HG02840 (cell line): ENCODE data around the gene MROH2A.
"Not testable (repeated sequence)": the region's sequence is repeated elsewhere in the genome, so short reads cannot be mapped to it uniquely, and the experiment has no call there.

Source experiments
- ATAC-seq: cut with Tn5 transposase; IDR thresholded peaks from one replicate; pipeline ENCODE4 v1.9.1; 2021; ENCODE audit warnings: mild to moderate bottlenecking, moderate library complexity, moderate number of reproducible peaks; ENCODE audit not compliant: unreplicated experiment, low FRiP score

Gene MROH2A, protein sequence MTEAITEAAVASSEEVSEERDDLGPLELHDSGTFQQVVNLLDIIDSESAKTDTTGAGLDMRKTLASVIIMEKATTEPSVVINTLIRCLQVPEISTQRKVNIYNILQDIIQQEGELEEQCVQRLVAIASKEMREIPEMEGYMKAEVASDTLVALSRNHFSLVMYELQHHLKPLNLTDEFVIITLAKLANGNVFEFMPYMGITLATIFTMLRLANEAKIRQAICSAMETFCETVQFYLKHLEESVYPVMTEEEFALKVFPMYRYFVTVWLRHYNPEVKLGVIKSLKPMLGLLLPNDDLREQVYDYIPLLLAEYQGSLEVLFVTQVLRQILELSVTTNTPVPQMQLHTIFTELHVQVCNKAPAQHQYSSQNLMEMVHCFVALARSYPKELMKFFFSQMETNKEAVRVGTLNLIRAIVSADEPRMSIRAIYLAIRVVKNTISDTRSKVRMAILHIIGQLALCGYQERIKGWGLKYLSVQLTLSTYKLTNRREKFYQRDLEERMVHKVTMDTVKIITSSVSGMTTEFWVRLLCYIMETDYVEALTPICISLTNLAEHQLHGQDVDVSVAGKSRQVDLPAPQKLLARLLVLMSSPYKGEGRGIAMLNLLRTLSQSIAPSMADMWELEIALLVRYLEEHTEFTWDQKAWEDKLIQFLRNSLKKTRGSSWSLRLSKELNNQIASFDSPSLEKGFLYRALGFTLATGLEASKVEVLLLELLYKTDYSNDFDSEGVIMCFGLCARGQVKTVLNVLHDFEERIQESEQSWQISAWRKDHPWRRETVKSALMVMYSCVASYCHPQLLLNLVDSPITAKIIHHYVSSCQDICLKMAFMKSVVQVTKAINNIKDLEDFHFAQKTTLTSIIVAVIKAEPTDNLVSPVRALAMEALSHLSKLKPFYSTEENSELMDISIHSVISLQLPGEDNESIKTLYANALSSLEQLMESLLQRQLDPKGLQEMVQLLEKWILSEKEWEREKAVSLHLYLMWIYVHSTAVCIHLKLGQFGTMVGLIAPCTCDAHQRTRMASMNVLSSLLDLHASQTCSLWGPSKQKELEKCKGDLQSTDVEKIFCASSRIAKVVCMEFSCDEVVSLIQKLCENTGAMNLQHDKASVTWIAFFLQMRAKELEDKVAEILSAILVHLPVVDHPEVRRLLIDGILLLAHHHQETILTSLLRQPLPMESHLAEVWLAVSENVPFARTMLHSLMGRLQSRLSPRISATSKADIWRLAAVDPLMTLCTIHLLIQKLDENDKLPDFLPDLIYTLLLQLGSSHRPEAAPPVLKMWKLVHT (N-terminal part only)

DNA sequence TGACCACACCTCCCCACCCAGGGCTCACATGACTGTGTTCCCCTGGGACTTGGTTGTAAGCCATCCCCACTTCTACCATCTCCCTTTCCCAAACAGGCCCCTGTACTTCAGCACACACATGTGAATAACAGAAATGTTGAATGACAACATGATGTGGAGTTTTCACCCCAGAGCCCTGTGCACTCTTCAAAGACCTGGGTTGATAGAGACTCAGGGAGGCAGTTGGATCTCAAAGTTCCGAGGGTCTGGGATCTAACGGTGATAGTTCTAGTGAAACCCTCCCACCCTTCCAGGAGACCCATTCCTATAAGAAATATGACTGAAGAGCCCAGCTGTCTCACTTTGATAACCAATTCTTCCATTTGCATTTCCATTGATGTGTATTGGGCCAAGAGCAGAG, at the start of gene MROH2A:
Gene MROH2A, plus strand, starts transcription at position 301 of the 400 bp plus-strand sequence. CDS start 1,029 bp downstream, outside the sequence.
- ATAC-seq, result no peak

DNA sequence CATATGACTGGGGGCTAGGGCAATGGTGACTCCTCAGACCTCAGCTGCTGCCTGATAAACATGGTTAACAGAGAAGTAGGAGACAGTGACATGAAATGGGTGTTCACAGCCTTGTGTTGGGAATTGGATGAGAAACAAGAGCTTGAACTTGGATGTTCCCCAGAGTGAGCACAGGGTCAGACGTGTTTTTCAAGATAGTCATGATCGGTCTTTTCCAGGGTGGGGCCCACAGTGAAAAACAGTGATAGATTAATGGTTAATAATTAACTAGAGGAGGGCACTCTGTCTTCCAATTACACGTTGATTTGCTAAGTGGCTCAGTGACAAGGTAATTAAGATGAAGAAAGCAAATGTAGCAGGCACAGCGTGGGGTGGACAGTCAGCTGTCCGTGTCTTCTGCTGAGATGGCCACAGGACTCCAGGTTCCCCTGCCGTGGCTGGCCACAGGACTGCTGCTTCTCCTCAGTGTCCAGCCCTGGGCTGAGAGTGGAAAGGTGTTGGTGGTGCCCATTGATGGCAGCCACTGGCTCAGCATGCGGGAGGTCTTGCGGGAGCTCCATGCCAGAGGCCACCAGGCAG, 49.3 kb upstream of the MROH2A start, which contains the start of gene UGT1A3:
Gene UGT1A3, plus strand, starts transcription at position 320 of the 579 bp plus-strand sequence. Its CDS starts 85 bp downstream, at position 405.
- ATAC-seq, result no peak

DNA sequence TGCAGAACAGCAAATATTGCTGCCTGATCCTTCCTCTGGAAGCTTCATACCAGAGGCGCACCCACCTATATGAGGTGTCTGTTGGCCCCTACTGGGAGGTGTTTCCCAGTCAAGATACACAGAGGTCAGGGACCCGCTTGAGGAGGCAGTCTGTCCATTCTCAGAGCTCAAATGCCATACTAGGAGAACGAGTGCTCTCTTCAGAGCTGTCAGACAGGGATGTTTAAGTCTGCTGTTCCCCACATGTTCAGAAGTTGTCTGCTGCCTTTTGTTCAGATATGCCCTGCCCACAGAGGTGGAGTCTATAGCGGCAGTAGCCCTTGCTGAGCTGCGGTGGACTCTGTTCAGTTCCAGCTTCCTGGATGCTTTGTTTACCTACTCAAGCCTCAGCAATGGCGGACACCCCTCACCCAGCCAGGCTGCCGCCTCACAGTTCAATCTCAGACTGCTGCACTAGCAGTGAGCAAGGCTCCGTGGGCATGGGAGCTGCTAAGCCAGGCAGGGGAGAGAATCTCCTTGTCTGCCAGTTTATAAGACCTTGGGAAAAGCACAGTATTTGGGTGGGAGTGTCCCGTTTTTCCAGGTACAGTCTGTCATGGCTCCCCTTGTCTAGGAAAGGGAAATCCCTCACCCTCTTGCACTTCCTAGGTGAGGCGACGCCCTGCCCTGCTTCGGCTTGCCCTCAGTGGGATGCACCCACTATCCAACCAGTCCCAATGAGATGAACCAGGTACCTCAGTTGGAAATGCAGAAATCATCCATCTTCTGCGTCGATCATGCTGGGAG, 41.1 kb upstream of the MROH2A start:
- ATAC-seq, result not testable (repeated sequence)

DNA sequence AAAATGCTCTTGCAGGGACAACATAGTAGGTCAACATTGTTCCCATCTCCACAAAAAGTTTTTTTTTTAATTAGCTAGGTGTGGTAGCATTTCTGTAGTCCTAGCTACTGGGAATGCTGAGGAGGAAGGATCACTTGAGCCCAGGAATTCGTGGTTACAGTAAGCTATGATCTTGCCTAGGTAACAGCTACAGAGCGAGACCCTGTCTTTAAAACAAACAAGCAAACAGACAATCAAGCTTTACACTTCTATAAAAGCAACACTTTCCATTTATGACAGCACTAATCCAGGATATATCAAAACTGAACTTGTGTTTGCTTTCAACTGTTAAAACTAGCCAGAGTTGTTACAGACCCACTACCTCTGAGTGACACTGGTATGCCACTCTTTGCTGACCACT, 37.3 kb upstream of the MROH2A start:
- no peak for ATAC-seq

DNA sequence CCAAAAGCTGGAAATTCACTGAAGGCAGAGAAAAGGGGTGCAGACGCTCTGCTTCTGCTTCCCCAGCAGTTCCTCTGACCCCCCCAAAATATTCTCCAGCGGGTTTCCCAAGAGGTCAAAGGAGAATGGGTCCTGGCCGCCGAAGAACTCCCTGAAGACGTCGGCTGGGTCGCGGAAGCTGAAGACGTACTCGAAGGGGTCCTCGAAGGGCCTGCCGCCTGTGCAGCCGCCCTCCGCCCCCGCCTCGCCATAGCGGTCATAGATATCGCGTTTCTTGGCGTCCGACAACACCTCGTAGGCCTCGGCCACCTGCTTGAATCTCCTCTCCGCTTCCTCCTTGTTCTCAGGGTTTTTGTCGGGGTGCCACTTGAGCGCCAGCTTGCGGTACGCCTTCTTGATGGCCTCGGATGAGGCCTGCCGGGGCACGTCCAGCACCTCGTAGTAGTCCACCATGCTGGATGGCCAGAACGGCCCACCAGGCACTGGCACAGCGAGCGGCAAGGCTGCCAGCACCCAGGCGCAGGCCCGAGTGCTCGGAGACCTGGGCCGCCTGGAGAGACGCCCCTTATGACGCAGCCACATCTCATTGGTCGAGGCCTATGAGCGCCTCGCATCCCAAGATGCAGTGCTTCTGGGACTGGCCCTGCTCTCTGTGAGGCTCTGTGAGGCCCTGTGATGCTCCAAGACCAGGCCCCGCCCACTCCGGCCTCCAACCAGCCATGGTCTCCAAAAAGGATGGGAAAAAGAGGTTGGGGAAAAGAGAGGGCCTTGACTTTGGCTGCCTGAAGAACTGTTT, 34.5 kb upstream of the MROH2A start:
- ATAC-seq, result no peak

DNA sequence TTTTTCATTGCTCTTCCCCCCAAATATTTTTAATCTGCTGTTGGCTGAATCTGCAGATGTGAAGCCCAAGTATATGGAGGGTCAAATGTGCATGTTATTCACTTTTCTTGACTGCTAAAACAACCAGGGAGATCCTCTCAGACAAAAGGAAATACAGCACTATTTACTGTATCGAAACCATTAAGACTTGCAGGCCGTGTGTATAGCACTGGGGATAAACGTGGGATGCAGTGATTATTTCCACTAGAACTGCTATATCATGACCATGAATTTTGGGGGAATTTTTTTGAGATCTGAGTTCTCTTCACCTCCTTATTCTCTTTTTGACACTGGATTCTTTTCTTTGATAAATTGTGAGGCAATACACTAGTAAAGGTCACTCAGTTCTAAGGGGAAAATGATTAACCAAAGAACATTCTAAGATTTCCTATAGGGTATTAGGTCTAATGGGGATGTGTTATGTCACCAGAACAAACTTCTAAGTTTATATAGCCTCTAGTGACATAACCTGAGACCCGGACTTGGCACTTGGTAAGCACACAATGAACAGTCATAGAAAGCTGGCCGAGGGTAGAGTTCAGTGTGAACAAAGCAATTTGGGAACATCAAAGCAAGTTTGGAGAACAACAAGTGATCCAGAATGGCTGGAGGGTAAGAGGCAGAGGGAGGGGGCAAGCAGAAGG, 32.9 kb upstream of the MROH2A start:
- no peak for ATAC-seq

DNA sequence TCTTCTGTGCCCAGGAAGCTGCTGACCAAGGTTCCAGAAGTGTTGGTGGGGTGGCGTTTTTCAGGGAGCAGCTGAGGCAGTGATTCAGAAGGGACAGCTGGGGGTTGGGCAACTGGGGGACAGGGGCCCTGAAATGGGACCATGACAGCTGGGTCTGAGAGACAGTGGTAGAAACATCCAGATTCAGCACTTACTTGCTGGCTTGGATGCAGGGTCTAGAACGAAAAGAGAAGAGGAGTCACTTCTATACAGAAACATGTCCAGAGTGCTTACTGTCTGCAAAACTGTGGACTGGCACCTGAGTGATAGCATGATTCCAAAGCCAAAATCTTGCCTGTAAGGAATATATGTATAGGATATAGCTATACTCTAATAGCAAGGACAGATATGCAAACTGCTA, 32.3 kb upstream of the MROH2A start:
- ATAC-seq, result not testable (repeated sequence)

DNA sequence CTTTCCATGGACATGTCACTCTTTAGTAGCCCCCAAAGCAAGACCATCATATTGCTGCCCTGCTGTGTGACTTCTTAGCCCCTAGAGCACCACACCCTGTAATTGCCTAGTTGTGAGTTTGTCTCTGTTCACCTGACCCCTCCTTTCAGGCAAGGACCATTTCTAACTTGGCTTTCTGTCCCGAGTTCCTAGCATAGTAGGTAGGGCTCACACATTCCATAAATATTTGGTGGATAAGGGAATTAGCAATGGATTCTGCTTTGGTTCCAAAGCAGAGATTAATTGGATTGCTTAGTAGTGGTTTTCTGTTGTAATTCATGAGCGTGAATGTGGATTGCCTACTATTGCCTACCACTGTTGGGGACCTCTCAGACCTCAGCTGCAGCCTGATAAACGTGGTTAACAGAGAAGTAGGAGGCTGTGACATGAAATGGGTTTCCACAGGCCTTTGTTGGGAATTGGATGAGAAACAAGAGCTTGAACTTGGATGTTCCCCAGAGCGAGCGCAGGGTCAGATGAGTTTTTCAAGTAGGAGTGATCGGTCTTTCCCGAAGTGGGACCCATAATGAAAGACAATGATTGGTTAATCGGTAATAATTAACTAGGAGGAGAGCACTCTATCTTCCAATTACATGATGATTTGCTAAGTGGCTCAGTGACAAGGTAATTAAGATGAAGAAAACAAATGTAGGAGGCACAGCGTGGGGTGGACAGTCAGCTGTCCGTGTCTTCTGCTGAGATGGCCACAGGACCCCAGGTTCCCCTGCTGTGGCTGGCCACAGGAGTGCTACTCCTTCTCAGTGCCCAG, 31.5 kb upstream of the MROH2A start:
- ATAC-seq, result no peak

DNA sequence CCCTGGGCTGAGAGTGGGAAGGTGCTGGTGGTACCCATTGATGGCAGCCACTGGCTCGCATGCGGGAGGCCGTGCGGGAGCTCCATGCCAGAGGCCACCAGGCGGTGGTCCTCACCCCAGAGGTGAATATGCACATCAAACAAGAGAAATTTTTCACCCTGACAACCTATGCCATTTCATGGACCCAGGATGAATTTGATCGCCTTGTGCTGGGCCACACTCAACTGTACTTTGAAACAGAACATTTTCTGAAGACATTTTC, 30.9 kb upstream of the MROH2A start:
- ATAC-seq, result no peak

DNA sequence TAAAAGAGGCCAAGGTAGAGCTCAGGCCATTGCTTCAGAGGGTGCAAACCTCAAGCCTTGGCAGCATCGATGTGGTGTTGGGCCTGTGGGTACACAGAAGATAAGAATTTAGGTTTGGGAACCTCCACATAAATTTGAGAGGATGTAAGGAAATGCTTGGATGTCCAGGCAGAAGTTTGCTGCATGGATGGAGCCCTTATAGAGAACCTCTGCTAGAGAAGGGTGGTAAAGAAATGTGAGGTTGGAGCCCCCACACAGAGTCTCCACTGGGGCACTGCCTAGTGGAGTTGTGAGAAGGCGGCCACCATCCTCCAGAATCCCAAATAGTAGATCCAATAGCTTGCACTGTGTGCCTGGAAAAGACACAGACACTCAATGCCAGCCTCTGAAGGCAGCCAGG, 27.4 kb upstream of the MROH2A start:
- ATAC-seq, result not testable (repeated sequence)

DNA sequence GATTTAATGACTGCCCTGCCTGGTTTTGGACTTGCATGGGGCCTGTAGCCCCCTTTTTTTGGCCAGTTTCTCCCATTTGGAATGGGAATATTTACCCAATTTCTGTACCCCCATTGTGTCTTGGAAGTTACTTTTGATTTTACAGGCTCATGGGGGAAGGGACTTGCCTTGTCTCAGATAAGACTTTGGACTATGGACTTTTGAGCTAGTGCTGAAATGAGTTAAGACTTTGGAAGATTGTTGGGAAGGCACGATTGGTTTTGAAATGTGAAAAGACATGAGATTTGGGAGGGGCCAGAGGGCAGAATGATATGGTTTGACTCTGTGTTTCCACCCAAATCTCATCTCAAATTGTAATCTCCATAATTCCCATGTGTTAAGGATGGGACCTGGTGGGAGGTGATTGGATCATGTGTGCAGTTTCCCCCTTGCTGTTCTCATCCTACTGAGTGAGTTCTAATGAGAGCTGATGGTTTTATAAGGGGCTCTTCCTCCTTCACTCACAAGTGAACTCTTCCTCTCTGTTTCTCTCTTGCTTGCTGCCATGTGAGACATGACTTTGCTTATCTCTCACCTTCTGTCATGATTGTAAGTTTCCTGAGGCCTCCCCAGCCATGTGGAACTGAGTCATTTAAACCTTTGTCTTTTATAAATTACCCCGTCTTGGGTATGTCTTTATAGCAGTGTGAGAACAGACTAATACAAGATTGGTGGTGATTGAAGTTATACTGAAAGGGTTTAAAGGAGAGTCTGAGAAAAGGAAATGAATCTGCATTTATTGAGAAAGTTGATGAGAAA, 26.7 kb upstream of the MROH2A start:
- not testable (repeated sequence) for ATAC-seq

DNA sequence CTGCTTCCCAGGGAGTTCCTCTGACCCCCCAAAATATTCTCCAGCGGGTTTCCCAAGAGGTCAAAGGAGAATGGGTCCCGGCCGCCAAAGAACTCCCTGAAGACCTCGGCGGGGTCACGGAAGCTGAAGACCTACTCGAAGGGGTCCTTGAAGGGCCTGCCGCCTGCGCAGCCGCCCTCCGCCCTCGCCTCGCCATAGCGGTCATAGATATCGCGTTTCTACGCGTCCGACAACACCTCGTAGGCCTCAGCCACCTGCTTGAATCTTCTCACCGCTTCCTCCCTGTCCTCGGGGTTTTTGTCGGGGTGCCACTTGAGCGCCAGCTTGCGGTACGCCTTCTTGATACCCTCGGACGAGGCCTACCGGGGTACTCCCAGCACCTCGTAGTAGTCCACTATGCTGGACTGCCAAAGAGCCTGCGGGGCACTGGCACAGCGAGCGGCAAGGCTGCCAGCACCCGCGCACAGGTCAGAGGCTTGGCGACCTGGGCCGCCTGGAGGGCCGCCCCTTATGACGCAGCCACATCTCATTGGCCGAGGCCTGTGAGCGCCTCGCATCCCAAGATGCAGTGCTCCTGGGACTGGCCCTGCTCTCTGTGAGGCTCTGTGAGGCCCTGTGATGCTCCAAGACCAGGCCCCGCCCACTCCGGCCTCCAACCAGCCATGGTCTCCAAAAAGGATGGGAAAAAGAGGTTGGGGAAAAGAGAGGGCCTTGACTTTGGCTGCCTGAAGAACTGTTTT, 23.1 kb upstream of the MROH2A start:
- no peak for ATAC-seq

DNA sequence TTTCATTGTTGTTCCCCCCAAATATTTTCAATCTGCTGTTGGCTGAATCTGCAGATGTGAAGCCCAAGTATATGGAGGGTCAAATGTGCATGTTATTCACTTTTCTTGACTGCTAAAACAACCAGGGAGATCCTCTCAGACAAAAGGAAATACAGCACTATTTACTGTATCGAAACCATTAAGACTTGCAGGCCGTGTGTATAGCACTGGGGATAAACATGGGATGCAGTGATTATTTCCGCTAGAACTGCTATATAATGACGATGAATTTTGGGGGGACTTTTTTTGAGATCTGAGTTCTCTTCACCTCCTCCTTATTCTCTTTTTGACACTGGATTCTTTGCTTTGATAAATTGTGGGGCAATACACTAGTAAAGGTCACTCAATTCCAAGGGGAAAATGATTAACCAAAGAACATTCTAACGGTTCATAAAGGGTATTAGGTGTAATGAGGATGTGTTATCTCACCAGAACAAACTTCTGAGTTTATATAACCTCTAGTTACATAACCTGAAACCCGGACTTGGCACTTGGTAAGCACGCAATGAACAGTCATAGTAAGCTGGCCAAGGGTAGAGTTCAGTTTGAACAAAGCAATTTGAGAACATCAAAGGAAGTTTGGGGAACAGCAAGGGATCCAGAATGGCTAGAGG, 21.6 kb upstream of the MROH2A start:
- ATAC-seq, result no peak

DNA sequence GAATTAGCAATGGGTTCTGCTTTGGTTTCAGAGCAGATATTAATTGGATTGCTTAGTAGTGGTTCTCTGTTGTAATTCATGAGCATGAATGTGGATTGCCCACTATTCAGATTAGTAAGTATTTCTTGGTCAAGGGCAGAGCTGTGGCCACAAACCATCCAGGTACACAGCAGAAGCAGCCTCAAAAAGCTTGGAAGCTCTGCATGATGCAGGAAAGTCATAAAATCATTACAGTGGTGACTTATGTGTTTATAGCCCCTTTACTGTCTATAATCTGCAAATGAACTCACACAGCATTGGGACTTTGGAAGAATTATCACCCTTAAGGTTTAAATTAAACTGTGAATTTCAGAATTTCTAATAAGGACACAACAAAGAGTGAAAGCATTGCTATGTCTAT, 20.0 kb upstream of the MROH2A start:
- ATAC-seq, result no peak

DNA sequence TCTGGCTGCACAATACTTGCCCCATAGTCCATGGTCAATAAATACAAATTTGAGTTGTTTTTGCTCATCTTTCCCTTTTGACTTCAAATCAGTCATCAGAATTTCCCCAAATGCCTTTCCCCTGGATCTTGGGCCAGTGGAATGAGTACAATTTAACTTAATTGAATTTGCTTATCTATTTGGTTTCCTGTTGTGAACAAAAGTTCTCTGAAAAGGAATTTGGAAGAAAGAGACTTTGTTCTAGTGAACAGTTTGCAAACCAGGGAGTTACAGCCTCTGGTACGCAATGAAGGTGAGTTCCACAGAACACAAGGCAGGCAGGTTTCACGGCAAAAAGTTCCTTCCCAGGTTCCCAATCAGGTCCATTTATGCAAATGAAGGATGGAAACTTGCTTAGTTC, 19.3 kb upstream of the MROH2A start:
- no peak for ATAC-seq

DNA sequence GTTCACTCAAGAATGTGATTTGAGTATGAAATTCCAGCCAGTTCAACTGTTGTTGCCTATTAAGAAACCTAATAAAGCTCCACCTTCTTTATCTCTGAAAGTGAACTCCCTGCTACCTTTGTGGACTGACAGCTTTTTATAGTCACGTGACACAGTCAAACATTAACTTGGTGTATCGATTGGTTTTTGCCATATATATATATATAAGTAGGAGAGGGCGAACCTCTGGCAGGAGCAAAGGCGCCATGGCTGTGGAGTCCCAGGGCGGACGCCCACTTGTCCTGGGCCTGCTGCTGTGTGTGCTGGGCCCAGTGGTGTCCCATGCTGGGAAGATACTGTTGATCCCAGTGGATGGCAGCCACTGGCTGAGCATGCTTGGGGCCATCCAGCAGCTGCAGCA, 18.1 kb upstream of the MROH2A start, which contains the start of gene UGT1A1:
Gene UGT1A1, plus strand, starts transcription at position 228 of the 400 bp plus-strand sequence. Its CDS starts 18 bp downstream, at position 246.
- no peak for ATAC-seq
